Stomach (tissue), 9 donors: Measurements from ENCODE around the gene KMT5C. TPM values are rescaled to one million over a fixed set of nuclear protein-coding genes. Genes with fewer than 3 reads are reported as not detected.

ENCODE experiments used
- DNase-seq, 2 donors: peaks; one replicate each; pipeline versions ENCODE4 v3.0.0 to v3.0.0-alpha.2; 2013 to 2019
- H3K27ac ChIP-seq, 5 donors: fragments of 200-600 bp in 4 of 5; sonication (generic) in 4 of 5; one replicate each; pipeline ENCODE4 v1.5.1; 2013 to 2019; ENCODE audit warnings: mild to moderate bottlenecking in 1 of 5, moderate library complexity in 1 of 5
- H3K27me3 ChIP-seq, 3 donors: fragments of 200-600 bp; sonication (generic); one replicate each; pipeline ENCODE4 v1.5.1; 2017 to 2019; ENCODE audit warnings: mixed run types in 1 of 3
- H3K36me3 ChIP-seq, 4 donors: fragments of 200-600 bp; sonication (generic); 1 replicate in 3 of 4; 2 replicates in 1 of 4; pipeline ENCODE4 v1.5.1; 2016 to 2019
- H3K4me1 ChIP-seq, 4 donors: fragments of 200-600 bp; sonication (generic); one replicate each; pipeline ENCODE4 v1.5.1; 2016 to 2019
- H3K4me3 ChIP-seq, 4 donors: fragments of 200-600 bp; sonication (generic) in 3 of 4; one replicate each; pipeline ENCODE4 v1.5.1; 2016 to 2019; ENCODE audit warnings: mild to moderate bottlenecking in 1 of 4
- H3K9me3 ChIP-seq, 4 donors: fragments of 200-600 bp; sonication (generic); one replicate each; pipeline ENCODE4 v1.5.1; 2016 to 2019
- CTCF ChIP-seq, 7 experiments: fragments of 450-650 bp in 4 of 7; fragments of 200-600 bp in 3 of 7; sonication (generic) in 3 of 7; IDR thresholded peaks; one replicate each; pipeline ENCODE4 v1.5.1; 2016 to 2019; ENCODE audit warnings: antibody characterized with exemption in 7 of 7, control low read depth in 2 of 7, mild to moderate bottlenecking in 1 of 7
- EP300 ChIP-seq: sonication (generic); formaldehyde crosslinking; IDR thresholded peaks from one replicate; pipeline ENCODE4 v1.6.1; 2017; ENCODE audit warnings: antibody characterized with exemption
- POLR2A ChIP-seq, 4 donors: fragments of 450-650 bp; IDR thresholded peaks; one replicate each; pipeline ENCODE4 v1.6.1; 2016; ENCODE audit warnings: antibody characterized with exemption in 4 of 4, control low read depth in 2 of 4, mild to moderate bottlenecking in 1 of 4, moderate library complexity in 1 of 4
- POLR2AphosphoS5 ChIP-seq, 3 donors: sonication (generic); formaldehyde crosslinking; IDR thresholded peaks; one replicate each; pipeline ENCODE4 v1.6.1; 2016; ENCODE audit warnings: antibody characterized with exemption in 3 of 3
- WGBS, 5 donors: extraction: QIAGEN DNeasy Blood & Tissue Kit in 3 of 5; methylation state at CpG; one replicate each; pipeline versions ENCODE4 v1.1.5 to v1.1.7; 2013 to 2018; 5-methylcytosine and 5-hydroxymethylcytosine counted together
- intact Hi-C: fragments of 100-400 bp; cut with DNase I; formaldehyde crosslinking; loops from one replicate; pipeline ENCODE4 v1.15.1; 2023; ENCODE audit warnings: low total_unique reads
- polyA plus RNA-seq, 3 donors: library from polyadenylated mRNA; stranded (reverse); fragments of 200-250 nt; gene quantifications; one replicate each; pipeline ENCODE4 v1.2.3, GENCODE V29; 2013
- total RNA-seq, 5 donors: library from RNA; depleted of rRNA; stranded (reverse); fragments of >200 nt; gene quantifications; one replicate each; pipeline versions ENCODE4 v1.1.0 to v1.2.3, GENCODE V29; 2014 to 2016
- donor health status: healthy with polysubstance abuse.
- donor health status: Bipolar disorder and iron deficiency.
- donor health status: healthy.

KMT5C gene
- total and polyA plus RNA-seq, 8 donors, result 2.7 to 122 (median 12.2) TPM

- H3K36me3 ChIP-seq, result peaks cover 0 to 61% (median 27%) of the 10 kb centered on the region in 4 donors
- peaks cover 5 to 7% (median 6%) of the 10 kb centered on the region in 4 donors for H3K4me1 ChIP-seq
- no peak for DNase-seq
- no peak overlapping the region for H3K27ac ChIP-seq
- TF ChIP-seq POLR2AphosphoS5 (IDR thresholded peaks at IDR 0.05), result no peak
- TF ChIP-seq CTCF (IDR thresholded peaks at IDR 0.05), result no peak
- no peak for TF ChIP-seq POLR2A (IDR thresholded peaks at IDR 0.05)
- TF ChIP-seq EP300, result no peak
- 68 to 80% (median 75%) methylated on average over 3 of the region's 3 CpGs for WGBS, 5 donors
- no peak overlapping the region for H3K4me3 ChIP-seq
- no peaks in the 10 kb centered on the region for H3K27me3 ChIP-seq
- intact Hi-C loops, result loop anchor here (10.0 kb wide), 1 partner anchor 108 kb away; no protein-coding TSS in a partner anchor
- no peaks in the 10 kb centered on the region for H3K9me3 ChIP-seq
Measured at GRCh38 chr19:55306712-55307111, 33.0 kb upstream of the KMT5C start.

DNA sequence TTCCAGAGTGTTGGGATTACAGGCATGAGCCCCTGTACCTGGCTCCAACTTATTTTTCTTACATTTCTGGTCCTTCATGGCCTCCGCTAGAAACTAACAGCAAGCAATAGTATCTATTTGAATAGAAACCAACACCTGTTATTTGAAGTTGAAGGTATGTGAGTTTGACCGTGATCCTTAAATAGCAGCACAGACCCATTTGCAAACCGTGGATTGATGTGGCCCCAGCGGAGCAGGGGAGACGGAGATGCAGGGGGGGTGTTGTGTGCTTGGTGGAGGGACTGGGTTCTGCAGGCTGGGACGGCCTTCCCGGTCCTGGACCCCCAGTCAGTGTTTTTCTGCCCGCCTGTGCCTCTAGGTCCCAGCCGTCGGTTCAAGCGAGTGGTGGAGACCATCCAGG lies 31.4 kb upstream of the KMT5C start:
- no peak for DNase-seq
- 76 to 93% (median 84%) methylated on average over 7 to 11 of the region's 11 CpGs for WGBS, 5 donors
- Histone ChIP-seq H3K27me3 (no peaks in the 10 kb centered on the region), H3K9me3 (no peaks in the 10 kb centered on the region), H3K27ac (no peak overlapping the region), H3K4me3 (no peak overlapping the region), H3K4me1 (no peaks in the 10 kb centered on the region), H3K36me3 (peaks cover 0 to 53% (median 23%) of the 10 kb centered on the region in 4 donors)
- TF ChIP-seq POLR2AphosphoS5 (IDR thresholded peaks at IDR 0.05) (no peak), CTCF (IDR thresholded peaks at IDR 0.05) (no peak), POLR2A (IDR thresholded peaks at IDR 0.05) (no peak), EP300 (no peak)
- intact Hi-C loops, result loop anchor here (10.0 kb wide), 1 partner anchor 107 kb away; no protein-coding TSS in a partner anchor

DNA sequence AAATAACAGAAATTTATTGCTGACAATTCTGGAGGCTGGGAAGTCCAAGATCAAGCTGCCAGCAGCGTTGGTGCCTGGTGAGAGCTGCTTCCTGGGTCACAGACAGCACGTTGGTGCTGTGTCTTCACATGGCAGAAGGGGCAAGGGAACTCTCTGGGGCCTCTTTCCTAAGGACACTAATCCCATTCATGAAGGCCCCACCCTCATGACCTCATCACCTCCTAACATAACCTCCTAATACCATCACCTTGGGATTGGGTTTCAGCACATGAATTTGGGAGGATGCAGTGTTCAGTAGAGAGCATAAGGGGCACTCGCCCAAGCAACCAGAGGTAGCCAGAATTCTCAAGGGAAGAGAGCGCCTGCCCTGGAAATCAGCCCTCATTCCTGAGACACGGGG lies 30.2 kb upstream of the KMT5C start:
- 88 to 94% (median 89%) methylated on average over 5 of the region's 5 CpGs for WGBS, 5 donors
- Histone ChIP-seq H3K4me3 (no peak overlapping the region), H3K4me1 (no peaks in the 10 kb centered on the region), H3K9me3 (no peaks in the 10 kb centered on the region), H3K27ac (no peak overlapping the region), H3K36me3 (peaks cover 0 to 45% (median 18%) of the 10 kb centered on the region in 4 donors), H3K27me3 (no peaks in the 10 kb centered on the region)
- intact Hi-C loops, result loop anchor here (10.0 kb wide), 1 partner anchor 105 kb away; no protein-coding TSS in a partner anchor
- no peak for DNase-seq
- TF ChIP-seq POLR2AphosphoS5 (IDR thresholded peaks at IDR 0.05), result no peak

DNA sequence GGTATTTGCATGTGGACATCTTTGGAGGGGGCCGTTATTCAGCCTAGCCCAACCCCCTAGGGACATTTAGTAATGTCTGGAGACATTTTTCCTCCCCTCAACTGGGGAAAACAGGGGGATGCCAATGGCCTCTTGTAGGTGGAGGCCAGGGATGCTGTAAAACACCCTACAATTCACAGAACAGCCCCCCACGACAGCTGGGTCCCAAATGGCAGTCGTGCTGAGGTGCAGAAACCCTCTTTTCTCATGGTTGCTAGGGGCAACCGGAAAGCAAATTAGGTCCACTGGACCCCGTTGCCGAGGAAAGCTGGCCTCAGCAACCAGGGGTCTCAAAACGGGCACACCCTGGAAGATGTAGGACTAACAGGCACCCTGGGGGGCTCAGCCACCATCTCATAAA lies 29.2 kb upstream of the KMT5C start:
- no peaks in the 10 kb centered on the region for H3K27me3 ChIP-seq
- no peak for DNase-seq
- 77 to 83% (median 80%) methylated on average over 7 of the region's 7 CpGs for WGBS, 5 donors
- no peaks in the 10 kb centered on the region for H3K9me3 ChIP-seq
- peaks cover 0 to 45% (median 16%) of the 10 kb centered on the region in 4 donors for H3K36me3 ChIP-seq
- H3K4me1 ChIP-seq, result no peaks in the 10 kb centered on the region
- intact Hi-C loops, result no loop called here
- no peak overlapping the region for H3K4me3 ChIP-seq
- TF ChIP-seq POLR2A (IDR thresholded peaks at IDR 0.05), result no peak
- no peak for TF ChIP-seq EP300
- TF ChIP-seq CTCF (IDR thresholded peaks at IDR 0.05), result no peak
- TF ChIP-seq POLR2AphosphoS5 (IDR thresholded peaks at IDR 0.05), result no peak
- H3K27ac ChIP-seq, result no peak overlapping the region

DNA sequence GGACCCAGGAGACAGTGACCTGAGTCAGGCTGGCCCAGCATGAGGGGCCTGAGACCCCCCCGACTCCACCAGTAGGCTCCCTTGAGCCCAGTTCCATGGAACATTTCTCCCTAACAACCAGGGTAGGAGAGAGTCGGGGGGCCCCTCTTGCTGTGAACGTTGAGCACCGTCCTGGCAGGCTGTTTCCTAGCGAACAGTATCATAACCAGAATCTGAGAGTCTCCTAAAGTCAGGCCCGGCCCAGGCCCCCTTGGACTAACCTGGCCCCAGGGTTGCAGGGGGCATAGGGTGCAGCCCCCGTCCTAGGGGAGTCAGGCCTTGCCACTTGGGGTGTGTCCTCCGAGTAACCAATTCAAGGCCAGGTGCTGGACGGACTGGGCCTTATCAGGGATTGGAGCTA lies 28.3 kb upstream of the KMT5C start:
- H3K4me3 ChIP-seq, result no peak overlapping the region
- 82 to 90% (median 83%) methylated on average over 1 to 9 of the region's 9 CpGs for WGBS, 5 donors
- DNase-seq, result no peak
- H3K27ac ChIP-seq, result no peak overlapping the region
- TF ChIP-seq POLR2AphosphoS5 (IDR thresholded peaks at IDR 0.05) (no peak), POLR2A (IDR thresholded peaks at IDR 0.05) (no peak), CTCF (IDR thresholded peaks at IDR 0.05) (no peak), EP300 (no peak)
- intact Hi-C loops, result no loop called here
- H3K36me3 ChIP-seq, result peaks cover 0 to 38% (median 12%) of the 10 kb centered on the region in 4 donors
- no peaks in the 10 kb centered on the region for H3K4me1 ChIP-seq
- no peaks in the 10 kb centered on the region for H3K27me3 ChIP-seq
- H3K9me3 ChIP-seq, result no peaks in the 10 kb centered on the region
